GM12892 (cell line): ENCODE measurements around the gene GARNL3.

ENCODE experiments used
- POLR2A ChIP-seq: IDR thresholded peaks from 2 replicates; pipeline ENCODE4 v1.6.1; 2011; ENCODE audit warnings: low read depth, low read length, control low read depth
- POLR2AphosphoS5 ChIP-seq: IDR thresholded peaks from 2 replicates; pipeline ENCODE4 v1.6.1; 2011; ENCODE audit warnings: low read depth, low read length, control low read depth
- TAF1 ChIP-seq: IDR thresholded peaks from 2 replicates; pipeline ENCODE4 v1.6.1; 2011; ENCODE audit warnings: low read depth, mild to moderate bottlenecking, control low read depth, low read length, borderline replicate concordance

GRCh38 chr9:127330501-127330900 is 65.9 kb downstream of the GARNL3 start:
- no peak for TF ChIP-seq TAF1
- TF ChIP-seq POLR2A: no peak
- TF ChIP-seq POLR2AphosphoS5: no peak
